Muscle layer of colon (tissue), 2 donors: ENCODE results near the gene SSBP3.
A peak's percentile ranks its signal among the peaks of the same experiment; 100 is the strongest.
"Not testable (repeated sequence)": the region's sequence is repeated elsewhere in the genome, so short reads cannot be mapped to it uniquely, and the experiment has no call there.

ENCODE experiments used
- H3K27ac ChIP-seq: one replicate; pipeline ENCODE4 v1.7.0; 2013; ENCODE audit warnings: low read depth, mild to moderate bottlenecking, low read length, moderate library complexity
- H3K27me3 ChIP-seq, 2 donors: one replicate each; pipeline ENCODE4 v1.7.0; 2013; ENCODE audit warnings: low read length in 2 of 2, mild to moderate bottlenecking in 2 of 2; ENCODE audit not compliant: insufficient read depth in 2 of 2, control insufficient read depth in 1 of 2
- H3K36me3 ChIP-seq: one replicate; pipeline ENCODE4 v1.7.0; 2013; ENCODE audit warnings: mild to moderate bottlenecking, low read length; ENCODE audit not compliant: insufficient read depth
- H3K4me1 ChIP-seq: one replicate; pipeline ENCODE4 v1.7.0; 2013; ENCODE audit warnings: mild to moderate bottlenecking, low read length; ENCODE audit not compliant: insufficient read depth
- H3K4me3 ChIP-seq, 2 donors: one replicate each; pipeline ENCODE4 v1.7.0; 2013; ENCODE audit warnings: low read length in 2 of 2, low read depth in 1 of 2, mild to moderate bottlenecking in 1 of 2, moderate library complexity in 1 of 2
- H3K9ac ChIP-seq: one replicate; pipeline ENCODE4 v1.7.0; 2013; ENCODE audit warnings: low read length
- H3K9me3 ChIP-seq: one replicate; pipeline ENCODE4 v1.7.0; 2013; ENCODE audit warnings: mild to moderate bottlenecking, low read length
- donor health status: abdominal sarcoma.
- donor health status: Adenocarcinoma of cecum.

Gene SSBP3

DNA sequence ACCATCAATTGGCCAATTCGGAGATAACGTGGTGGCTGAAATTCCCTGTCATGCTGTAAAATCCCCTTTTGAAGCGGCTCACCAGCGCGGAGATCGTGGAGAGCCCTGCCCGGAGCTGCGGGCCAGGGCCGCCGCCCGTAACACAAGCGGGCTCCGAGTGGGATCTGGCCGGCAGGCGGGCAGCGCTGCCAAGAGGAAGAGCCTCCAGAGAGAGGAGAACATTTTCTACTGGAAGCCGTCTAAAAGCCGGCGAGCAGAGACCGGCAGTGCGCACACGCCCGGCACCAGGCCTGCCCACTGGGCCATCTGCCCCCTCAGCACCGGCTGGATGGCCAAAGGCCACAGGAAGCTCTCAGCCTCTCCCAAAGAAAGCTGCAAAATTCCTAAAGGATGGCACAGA lies 15.5 kb downstream of the SSBP3 start:
- Histone ChIP-seq H3K36me3 (peaks cover 30% of the 10 kb centered on the region), H3K9me3 (no peaks in the 10 kb centered on the region), H3K27me3 (no peaks in the 10 kb centered on the region), H3K9ac (no peak overlapping the region), H3K4me1 (peaks cover 27% of the 10 kb centered on the region), H3K27ac (no peak overlapping the region), H3K4me3 (no peak overlapping the region)

DNA sequence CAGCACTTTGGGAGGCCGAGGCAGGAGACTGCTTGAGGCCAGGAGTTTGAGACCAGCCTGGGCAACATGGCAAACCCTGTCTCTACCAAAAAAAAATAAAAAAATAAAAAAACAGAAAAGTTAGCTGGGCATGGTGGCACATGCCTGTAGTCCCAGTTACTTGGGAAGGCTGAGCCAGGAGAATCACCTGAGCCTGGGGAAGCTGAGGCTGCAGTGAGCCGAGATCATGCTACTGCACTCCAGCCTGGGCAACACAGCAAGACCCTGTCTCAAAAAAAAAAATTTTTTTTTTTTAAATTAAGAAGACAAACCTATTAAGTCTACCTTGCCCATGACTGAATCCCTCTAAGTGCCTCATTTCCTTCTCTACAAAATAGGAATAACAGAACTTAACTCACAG lies 16.6 kb downstream of the SSBP3 start:
- peaks cover 22% of the 10 kb centered on the region for H3K36me3 ChIP-seq
- H3K27ac ChIP-seq, H3K4me3 ChIP-seq, H3K9me3 ChIP-seq, H3K9ac ChIP-seq, H3K27me3 ChIP-seq: not testable (repeated sequence)
- H3K4me1 ChIP-seq: peaks cover 32% of the 10 kb centered on the region

DNA sequence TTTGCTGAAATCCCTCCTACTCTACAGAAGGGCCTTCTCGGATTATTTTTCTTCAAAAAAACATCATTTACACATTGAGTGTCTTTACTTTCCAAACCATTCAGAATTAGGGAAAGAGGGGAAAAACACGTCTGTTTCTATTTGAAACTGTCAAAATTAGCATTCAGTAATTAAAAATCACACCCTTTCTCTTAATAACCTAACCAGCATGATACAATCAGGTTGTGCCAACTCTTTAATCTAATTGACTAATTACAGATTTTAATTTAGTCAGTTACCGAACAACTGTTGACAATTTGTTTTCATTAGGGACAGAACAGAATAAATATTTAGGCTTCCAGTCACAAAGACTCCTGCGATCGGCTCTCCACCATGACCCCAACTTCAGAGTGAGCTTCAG lies 18.8 kb downstream of the SSBP3 start:
- Histone ChIP-seq H3K27me3 (no peaks in the 10 kb centered on the region), H3K27ac (no peak overlapping the region), H3K9ac (no peak overlapping the region), H3K4me1 (peaks cover 37% of the 10 kb centered on the region), H3K36me3 (peaks cover 17% of the 10 kb centered on the region), H3K4me3 (no peak overlapping the region), H3K9me3 (no peaks in the 10 kb centered on the region)

DNA sequence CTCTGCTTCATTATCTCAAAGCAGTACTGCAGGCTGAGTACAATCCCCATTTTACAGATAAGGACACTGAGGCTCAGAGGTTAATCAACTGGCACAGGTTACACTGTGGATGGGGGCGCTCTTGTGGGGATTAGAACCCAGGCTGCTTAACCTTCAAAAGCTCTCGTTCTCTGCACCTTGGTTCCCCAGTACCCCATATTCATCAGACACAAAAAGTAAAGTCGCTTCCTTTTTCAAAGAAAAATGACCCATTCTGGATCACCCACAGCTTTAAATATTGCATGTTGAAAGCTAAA lies 20.5 kb downstream of the SSBP3 start:
- Histone ChIP-seq H3K9me3 (no peaks in the 10 kb centered on the region), H3K36me3 (no peaks in the 10 kb centered on the region), H3K27ac (no peak overlapping the region), H3K9ac (no peak overlapping the region), H3K27me3 (no peaks in the 10 kb centered on the region), H3K4me3 (no peak overlapping the region), H3K4me1 (peaks cover 39% of the 10 kb centered on the region)

DNA sequence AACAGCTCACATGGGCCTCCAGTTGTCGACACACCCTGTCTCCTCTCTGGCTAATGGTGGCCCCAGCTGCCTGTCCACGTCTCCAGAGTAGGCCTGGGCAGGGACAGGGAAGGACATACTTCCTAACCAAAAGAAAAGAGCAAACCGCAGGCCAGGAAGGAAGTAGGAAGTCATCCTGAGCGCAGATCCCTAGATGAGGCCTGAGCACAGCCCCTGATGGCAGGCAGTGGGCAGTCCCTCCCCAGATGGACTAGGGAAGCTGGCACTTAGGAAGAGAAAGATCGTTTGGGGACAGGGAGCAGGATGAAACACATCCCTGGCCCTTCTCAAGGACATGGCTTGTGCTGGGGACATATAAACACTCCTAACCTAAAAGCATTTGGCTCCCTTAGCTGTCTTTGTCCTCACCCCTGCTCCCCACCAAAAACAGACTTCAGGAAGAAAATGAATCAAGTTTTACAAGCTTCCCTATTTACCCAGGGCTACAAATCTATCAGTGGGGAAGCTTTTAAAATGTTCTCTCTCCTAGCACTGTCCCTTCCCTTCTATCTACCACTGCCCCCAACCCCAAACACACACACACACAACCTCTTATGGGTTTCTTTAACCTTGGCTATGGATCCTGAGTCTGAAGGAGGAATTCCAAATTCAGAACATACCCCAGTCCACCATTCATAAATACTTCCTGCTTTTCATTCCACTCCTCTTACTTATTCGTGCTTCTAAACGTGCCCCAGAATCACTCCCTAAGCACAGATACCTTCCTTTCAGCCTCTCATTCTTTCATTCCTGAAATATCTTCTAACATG lies 21.1 kb downstream of the SSBP3 start:
- no peaks in the 10 kb centered on the region for H3K9me3 ChIP-seq
- H3K27me3 ChIP-seq: no peaks in the 10 kb centered on the region
- H3K4me1 ChIP-seq: peaks cover 44% of the 10 kb centered on the region
- H3K9ac ChIP-seq: no peak overlapping the region
- no peaks in the 10 kb centered on the region for H3K36me3 ChIP-seq
- H3K4me3 ChIP-seq: no peak overlapping the region
- peak overlapping the region; percentile 67 for H3K27ac ChIP-seq

DNA sequence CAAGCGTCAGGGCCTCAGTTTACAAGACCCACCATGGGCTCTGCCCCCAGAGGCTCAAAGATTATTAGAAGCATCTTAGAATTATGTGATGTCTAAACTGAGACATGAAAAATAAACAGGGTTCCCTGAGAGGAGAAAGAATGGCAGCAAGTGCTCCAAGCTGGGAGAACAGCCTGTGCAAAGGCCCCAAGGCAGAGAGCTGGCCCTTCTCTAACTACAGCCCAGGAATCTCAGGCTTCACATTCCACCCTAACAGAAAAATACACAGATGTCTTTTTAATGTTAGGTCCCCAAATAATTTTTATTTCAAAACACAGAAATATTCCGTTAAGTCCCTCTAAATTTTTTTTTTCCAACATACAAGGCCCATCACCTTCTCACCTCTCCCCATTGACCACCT lies 21.7 kb downstream of the SSBP3 start:
- Histone ChIP-seq H3K4me3 (no peak overlapping the region), H3K27ac (peak overlapping the region; percentile 67), H3K27me3 (no peaks in the 10 kb centered on the region), H3K36me3 (no peaks in the 10 kb centered on the region), H3K9me3 (no peaks in the 10 kb centered on the region), H3K4me1 (peaks cover 51% of the 10 kb centered on the region), H3K9ac (no peak overlapping the region)

DNA sequence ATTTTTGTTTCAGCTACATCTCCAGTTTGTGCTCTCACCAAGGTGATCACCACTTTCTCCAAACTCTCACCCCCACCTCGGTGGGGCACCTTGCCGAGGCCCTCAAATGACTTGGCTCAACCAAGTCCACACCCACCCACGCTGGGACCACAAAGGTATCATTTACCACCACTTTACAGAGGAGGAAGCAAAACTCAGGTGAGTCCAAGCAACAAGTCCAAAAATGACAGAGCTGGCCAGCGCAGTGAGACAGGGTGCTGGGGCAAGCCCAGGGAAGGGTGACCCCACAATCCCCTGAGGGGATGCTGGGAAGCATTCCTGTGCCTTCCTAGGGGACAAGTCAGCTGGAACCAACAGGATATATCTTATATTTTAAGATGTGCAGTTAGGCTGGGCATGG lies 24.7 kb downstream of the SSBP3 start:
- Histone ChIP-seq H3K4me1 (peaks cover 55% of the 10 kb centered on the region), H3K27ac (no peak overlapping the region), H3K36me3 (no peaks in the 10 kb centered on the region), H3K4me3 (no peak overlapping the region), H3K9me3 (no peaks in the 10 kb centered on the region), H3K27me3 (no peaks in the 10 kb centered on the region), H3K9ac (no peak overlapping the region)

DNA sequence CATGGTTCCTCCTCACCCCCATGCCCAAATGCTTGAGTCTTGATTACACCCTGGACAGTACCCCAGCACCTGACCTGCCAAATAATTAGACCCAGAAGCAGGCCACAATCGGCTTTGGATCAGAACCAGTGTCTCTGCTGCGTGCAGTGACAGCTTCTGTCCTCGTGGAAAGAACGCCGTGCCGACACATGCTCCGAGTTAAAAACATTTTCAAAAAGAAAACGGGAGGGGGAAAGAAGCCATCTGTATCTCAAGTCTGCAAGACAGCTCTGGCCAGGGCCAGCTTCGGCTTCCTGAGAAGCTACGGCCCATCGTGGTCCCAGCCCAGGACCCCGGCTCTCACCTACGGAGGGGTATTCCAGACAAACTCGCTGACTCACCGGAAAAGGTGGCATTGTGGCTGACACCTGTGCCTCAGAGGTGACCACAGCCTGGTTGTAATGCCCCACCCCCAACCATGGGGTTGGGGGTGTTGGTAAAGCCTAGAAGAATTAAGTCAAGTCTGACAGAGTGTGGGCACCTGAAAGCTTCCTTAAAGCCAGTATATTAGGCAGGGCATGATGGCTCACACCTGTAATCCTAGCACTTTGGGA lies 25.8 kb downstream of the SSBP3 start:
- Histone ChIP-seq H3K27me3 (no peaks in the 10 kb centered on the region), H3K27ac (no peak overlapping the region), H3K36me3 (no peaks in the 10 kb centered on the region), H3K4me3 (no peak overlapping the region), H3K9me3 (no peaks in the 10 kb centered on the region), H3K9ac (no peak overlapping the region), H3K4me1 (peaks cover 54% of the 10 kb centered on the region)

DNA sequence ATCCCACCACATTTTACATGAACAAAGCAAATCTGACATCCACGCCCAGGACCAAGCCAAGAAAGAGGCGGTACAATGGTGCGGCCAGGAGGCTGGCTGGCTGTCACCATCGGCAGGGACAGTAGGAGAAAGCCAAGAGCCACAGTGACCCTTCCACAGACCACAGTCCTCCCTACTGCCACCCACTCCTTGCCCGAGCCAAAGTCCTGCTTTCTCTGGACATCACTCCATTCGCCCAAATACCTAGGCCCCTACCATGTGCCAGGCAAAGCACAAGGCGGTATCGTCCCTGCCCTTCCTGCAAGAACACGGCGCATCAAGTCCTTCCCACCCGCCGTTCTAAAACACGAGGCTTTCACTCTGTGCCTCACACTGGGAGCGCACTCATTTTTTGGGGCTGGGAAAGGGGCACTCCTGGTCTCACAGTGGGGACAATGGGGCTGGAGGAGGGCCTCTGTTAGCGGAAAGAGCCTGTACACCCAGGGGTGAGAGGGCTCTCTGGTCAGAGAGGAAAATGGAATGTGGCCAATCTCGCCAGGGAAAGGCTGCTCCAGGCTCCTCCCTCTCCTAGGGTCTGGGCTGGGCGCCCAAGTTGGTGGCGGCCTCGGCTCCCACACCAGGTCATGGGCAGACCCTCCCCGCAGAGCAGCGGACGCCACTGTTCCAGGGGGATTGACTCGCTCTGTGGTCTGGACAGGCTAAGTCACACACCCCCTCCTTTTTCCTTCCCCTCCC lies 26.5 kb downstream of the SSBP3 start:
- no peak overlapping the region for H3K27ac ChIP-seq
- no peaks in the 10 kb centered on the region for H3K36me3 ChIP-seq
- H3K9ac ChIP-seq: no peak overlapping the region
- peaks cover 54% of the 10 kb centered on the region for H3K4me1 ChIP-seq
- no peaks in the 10 kb centered on the region for H3K9me3 ChIP-seq
- no peaks in the 10 kb centered on the region for H3K27me3 ChIP-seq
- H3K4me3 ChIP-seq: no peak overlapping the region

DNA sequence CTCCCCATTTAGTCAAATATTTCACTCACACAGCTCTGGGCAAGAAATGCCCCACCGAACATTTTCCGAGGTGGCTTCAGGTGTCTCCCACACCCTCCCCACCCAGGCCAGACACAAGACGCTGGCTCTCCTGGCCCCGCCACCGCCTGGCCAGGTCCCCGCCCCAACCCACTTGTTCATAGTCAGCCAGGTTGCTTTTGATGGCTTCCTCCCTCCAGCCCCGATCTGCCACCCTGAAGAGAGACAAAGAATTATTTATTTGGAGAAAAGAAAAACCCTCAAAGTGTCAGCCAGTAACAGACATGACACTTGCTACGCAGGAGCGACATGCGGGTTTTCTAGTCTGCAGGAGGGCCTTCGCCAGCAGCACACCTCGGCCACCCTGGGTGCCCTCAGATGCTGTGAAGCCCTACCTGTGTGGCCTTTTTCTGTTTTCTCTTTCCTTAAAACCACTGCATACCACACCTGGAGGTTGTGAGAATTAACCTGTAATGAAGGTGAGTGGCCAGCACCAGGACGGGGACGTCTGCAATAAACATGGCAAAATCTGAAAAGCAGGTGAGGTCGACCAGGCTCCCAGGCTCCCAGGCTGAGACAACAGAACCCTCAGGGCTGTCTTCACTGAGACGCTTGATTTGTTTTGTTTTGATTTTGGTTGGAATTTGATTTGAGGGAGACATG lies 27.2 kb downstream of the SSBP3 start:
- Histone ChIP-seq H3K36me3 (no peaks in the 10 kb centered on the region), H3K27me3 (no peaks in the 10 kb centered on the region), H3K4me1 (peaks cover 55% of the 10 kb centered on the region), H3K9ac (no peak overlapping the region), H3K27ac (no peak overlapping the region), H3K9me3 (no peaks in the 10 kb centered on the region), H3K4me3 (no peak overlapping the region)

DNA sequence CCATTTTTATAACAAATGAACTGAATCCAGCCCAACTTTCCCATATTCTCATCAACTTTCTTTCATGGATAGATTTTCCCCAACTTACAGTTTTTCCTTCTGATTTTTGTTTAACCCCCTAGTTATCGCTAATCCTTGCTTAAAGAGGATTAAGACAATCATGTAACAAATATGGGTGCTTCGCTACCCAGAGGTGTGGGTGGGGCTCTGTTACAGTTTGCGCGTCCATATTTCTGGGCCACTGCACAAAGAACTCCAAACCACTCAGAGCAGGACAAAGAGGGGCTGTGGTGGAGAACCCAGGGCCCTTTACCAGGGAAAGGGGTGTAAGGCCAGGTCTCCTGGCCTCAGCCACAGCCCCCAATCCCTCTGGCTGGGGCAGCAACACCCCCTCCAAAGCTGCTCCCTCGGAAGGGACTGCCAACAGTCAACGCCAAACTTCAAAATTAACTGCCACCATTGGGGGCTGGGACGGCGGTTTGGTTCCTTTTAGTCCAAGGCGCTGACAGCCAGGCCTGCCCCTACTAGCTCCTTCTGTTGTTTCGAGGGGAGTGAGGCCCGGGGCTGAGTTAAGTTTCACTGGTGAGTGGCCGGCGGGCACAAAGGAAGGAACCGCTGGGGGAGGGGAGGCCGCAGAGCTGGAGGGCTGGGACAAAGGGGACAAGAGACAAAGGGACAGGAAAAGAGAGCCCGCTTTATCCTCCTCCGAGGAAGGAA lies 27.9 kb downstream of the SSBP3 start:
- Histone ChIP-seq H3K9ac (no peak overlapping the region), H3K27me3 (no peaks in the 10 kb centered on the region), H3K27ac (no peak overlapping the region), H3K4me1 (peaks cover 58% of the 10 kb centered on the region), H3K36me3 (no peaks in the 10 kb centered on the region), H3K9me3 (no peaks in the 10 kb centered on the region), H3K4me3 (no peak overlapping the region)
